ENCODE measurements around the gene AP4M1.

The AP4M1 gene

DNA sequence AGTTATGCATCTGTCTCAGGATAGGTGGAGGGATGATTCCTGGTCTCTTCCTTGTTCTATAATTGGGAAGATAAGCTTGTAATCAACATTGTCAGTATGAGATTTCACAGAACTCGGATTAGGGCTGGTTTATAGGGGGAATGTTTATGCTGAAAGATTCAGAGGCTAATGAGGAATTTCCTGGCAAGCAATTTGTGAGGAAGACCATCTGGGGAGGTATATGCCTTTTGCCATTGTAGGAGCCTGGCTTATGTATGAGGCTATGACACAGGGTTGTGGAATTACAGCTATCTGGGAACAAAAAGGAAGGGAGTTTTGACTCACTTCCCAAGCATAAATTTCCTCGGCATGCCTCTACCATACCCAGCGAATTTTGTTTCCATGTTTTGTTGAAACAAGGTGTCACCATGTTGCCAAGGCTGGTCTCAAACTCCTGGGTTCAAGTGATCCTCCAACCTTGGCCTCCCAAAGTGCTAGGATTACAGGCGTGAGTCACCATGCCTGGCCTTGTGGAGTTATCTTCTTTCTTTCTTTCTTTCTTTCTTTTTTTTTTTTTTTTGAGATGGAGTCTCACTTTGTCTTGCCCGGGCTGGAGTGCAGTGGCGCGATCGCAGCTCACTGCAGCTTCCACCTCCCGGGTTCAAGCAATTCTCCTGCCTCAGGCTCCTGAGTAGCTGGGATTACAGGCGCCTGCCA lies 14.2 kb upstream of the AP4M1 start:
- DNase-seq, result no peak

DNA sequence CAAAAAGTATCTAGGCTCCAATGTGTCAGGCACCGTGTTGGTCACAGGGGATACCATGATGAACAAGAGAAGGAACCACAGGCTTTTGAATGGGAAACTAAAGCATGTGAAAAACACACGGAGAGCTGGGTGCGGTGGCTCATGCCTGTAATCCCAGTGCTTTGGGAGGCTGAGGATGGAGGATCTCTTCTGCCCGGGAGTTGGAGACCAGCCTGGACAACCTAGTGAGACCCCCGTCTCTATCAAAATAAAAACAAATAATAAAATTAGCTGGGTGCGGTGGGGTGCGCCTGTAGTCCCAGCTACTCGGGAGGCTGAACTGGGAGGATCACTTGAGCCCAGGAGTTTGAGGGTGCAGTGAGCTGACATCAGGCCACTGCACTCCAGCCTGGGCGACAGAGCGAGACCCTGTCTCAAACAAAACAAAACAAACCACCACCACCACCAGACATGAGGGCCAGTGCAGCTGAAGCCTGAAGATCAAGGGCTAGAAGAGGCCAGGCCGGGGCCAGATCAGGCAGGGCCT lies 13.3 kb upstream of the AP4M1 start:
- no peak for DNase-seq

DNA sequence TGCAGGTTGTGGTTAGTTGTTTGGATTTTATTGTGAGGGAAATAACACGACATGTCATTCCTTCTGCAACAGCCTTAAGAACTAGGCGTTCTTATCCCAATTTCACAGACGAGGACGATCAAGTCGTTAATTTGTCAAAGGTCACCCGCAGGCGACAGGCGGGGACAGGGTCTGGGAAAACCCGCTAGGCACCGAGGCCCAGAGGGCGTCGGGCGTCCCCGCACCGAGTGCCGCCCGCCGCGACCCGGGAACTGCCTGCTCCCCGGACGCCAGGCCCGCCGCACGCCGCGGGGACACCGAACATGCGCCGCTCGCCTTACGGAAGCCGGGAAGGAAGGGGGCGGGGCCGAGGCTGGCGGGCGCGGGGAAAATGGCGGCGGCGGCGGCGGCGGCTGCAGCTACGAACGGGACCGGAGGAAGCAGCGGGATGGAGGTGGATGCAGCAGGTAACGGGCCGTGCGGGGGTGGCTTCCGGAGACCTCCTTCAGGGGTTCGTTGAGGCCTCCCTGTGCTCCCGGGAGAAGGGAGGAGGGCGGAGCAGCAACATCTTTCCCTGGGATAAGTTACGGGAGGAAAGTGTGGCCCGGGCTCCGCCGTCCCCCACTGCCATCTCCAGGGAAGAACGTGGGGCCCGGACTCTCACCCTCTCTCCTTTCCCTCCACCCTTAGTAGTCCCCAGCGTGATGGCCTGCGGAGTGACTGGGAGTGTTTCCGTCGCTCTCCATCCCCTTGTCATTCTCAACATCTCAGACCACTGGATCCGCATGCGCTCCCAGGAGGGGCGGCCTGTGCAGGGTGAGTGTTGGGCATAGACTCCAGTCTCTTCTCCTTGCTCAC lies 12.6 kb upstream of the AP4M1 start, which contains the start of gene COPS6:
COPS6 (plus strand) TSS at position 349 of the 837 bp plus-strand sequence; CDS start at position 371, 22 bp downstream.
- peak; percentile 79 for DNase-seq

DNA sequence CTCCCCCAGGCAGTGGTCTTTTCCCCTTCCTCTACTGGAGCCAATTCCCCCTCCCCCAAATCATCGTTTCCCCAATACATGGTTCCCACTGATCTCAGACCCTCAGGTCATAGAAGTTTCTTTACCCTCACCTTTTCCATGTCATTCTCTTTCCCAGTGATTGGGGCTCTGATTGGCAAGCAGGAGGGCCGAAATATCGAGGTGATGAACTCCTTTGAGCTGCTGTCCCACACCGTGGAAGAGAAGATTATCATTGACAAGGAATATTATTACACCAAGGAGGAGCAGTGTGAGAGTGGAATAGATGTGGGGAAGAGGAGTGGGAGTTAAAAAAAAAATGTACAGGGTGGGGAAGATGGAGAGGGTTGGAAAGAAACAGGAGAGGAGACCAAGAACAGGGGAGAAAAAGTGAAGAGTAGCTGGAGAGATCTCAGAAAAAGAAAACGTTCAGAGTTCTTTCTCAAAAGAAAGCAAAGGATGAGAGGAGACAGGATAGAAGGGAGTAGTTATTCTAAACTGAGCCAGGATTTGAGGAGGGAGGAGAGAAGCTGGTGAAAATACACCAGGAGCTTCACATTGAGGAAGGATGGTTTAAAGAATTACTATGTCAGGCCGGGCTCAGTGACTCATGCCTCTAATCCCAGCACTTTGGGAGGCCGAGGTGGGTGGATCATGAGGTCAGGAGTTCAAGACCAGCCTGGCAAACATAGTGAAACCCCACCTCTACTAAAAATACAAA lies 11.8 kb upstream of the AP4M1 start:
- no peak for DNase-seq

DNA sequence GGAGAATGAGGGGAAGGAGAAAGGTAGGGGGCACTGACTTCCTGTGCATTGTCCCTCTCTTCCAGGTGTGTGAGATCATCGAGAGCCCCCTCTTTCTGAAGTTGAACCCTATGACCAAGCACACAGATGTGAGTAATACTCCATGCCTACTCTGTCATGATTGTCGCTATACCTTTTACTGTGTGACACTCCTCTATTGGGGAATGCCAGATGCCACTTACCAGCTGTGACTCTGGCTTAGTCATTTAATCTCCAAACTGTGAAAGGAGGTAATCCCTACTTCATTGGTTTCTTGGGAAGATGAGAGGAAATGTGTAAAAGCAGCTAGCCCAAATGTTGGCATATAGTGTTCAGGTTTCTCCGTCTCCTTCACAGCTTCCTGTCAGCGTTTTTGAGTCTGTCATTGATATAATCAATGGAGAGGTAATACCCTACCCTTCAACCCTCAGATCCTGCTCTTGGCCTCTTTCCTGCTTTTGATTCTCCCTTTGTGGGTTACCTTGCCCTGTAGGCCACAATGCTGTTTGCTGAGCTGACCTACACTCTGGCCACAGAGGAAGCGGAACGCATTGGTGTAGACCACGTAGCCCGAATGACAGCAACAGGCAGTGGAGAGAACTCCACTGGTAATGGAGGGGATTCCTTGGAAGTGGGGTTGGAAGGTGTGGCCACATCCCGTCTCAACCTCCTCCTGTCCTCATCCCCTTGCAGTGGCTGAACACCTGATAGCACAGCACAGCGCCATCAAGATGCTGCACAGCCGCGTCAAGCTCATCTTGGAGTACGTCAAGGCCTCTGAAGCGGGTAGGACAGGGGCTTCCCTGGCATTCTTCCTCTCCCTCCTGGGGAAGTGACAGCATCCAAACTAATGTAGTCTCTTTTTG lies 10.7 kb upstream of the AP4M1 start:
- no peak for DNase-seq

DNA sequence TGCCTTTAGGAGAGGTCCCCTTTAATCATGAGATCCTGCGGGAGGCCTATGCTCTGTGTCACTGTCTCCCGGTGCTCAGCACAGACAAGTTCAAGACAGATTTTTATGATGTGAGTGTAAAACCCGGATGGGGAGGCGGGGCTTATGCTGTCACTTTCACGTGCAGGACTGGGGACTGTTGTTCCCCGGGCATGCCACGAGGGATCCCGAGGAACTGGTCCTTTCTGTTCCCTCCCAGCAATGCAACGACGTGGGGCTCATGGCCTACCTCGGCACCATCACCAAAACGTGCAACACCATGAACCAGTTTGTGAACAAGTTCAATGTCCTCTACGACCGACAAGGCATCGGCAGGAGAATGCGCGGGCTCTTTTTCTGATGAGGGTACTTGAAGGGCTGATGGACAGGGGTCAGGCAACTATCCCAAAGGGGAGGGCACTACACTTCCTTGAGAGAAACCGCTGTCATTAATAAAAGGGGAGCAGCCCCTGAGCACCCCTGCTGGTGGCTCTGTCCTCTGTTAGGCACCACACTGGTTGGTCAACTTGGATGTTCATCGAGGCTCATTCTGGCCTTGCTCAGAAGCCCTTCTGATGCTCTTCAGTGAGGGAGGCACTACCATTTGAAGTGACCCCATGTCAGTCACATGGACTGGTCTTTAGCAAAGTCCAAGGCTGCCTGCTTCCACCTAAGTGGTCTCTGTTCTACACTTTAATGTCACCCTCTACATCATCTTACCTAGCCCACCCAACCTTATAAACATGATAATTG lies 9.8 kb upstream of the AP4M1 start:
- no peak for DNase-seq

DNA sequence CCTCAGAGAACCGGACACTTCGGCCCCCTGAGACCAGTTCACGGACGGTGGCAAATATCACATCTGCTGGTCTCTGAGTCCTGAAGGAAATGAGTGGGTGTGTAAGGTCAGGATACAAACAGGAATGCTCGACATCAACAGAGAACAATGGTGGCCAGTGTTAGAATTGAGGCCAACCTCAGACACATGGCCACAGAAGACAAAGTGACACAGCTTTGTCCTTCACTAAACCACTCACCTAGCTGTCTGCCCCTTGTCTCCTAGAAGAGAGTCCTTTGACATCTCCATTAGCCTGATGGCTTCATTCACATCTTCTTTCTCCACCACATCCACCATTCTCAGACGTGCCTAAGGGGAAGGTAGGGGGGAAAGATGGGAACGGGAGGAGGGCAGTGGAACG lies 8.4 kb upstream of the AP4M1 start:
- DNase-seq, result no peak

DNA sequence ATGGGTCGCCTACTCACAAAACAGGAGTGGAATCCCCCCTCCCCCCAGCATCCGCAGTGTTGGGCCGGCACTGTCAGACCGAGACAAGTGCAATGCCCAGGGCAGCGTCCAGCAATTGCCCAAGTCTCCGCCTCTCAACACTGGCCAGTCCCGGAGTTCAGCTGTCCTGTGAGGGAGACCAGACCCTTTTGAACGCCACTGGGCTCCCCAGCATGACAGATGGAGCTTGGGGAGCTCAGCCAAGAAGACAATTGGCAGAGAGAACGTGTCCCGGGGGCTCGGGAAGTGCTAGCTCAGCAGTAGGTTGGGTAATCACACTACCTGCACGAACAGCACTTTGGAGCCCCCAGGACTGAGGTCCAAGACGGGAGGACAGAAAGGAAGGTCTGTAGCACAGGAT lies 7.9 kb upstream of the AP4M1 start:
- no peak for DNase-seq

DNA sequence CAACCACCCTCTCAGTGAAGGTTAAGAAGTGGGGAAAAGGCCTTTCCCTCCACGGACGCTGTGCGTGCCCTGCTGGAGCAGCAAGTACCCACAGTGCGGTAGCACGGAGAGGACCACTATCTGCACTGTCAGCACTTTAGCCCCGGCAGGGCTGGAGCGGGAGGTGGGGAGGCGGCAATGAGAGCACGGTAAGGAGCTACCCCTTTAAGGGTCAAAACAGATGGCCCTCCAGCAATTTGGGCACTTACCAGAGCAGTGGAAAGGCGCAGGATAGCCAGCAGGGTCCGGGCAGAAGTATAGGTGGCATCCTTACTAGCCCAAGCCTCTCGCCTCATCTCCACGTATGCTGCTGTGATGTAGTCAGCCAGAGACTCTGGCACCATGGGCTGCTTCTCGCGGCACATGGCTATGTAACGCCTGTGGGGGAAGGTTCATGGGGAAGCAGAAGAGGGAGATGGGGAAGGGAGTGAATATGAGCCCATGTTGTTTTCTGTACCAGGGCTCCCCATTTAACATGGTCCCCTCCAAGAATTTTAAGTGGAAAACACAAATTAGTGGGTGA lies 7.4 kb upstream of the AP4M1 start:
- no peak for DNase-seq

DNA sequence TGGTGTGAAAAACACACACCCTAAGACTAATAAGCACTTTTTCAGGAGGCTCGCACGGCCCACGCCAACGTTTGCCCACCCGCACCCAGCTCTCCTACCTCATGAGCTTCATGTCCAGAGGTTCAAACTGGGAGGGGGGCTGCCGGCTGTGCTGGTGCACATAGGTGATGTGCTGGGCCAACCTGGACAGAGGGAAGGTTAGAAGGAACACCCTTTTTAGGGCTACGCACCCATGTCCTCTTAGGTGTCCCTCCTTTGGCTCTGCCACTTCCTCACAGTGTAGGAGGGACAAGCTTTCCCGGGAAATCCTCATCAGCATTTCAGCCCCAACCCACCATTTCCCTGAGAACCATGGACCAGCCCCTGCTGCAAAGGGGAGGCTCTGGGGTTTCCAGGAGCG lies 6.2 kb upstream of the AP4M1 start:
- DNase-seq, result no peak

DNA sequence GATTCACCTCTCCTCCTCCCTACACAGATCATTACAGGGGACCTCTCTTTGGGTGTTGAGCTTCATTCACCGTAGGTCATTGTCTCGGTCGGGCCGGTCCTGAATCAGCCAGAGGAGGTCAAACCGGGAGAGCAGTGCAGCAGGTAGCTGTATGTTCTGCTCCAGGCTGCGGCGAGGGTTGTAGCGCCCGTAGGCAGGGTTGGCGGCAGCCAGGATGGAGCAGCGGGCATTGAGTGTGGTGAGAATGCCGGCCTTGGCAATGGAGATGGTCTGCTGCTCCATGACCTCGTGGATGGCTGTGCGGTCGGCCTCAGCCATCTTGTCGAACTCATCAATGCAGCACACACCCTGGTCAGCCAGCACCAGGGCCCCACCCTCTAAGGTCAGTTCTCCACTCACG lies 5.7 kb upstream of the AP4M1 start:
- no peak for DNase-seq

DNA sequence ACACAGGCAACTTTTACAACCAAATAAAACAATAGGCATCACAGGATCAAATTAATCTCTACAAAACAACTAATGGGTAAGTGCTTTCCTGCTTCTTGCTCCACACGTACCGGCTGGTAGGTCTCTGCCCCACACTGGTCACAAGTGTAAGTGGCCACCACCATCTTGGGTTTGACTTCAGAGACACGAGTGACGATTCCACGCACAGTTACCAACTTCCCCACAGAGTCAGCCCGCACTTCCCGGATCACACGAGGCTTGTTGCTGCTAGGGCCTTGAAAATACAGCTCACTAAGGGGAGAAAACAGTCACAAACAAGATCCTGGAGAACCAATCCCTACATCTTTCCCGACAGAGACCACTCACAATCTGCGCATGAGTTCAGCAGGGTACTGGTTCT lies 2.5 kb upstream of the AP4M1 start:
- DNase-seq, result no peak

DNA sequence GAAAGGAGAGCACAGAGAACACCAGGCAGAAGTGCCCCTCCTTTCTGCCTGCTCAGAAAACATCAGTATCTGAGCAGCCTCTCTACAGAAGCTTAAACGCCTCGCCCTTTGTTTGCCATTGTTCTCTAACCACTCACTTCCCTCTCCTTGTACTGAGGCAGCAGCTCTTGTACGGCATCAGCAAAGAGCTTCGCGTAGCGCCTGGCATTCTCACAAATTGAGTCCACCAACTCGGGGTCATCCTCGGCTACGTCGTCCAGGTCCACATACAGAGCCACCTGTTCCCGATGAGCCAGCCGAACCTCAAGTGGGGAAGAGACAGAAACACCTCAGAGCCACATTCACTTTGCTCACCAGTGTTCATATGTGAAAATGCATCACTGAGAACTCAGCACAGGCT lies 2.0 kb upstream of the AP4M1 start:
- DNase-seq, result no peak

DNA sequence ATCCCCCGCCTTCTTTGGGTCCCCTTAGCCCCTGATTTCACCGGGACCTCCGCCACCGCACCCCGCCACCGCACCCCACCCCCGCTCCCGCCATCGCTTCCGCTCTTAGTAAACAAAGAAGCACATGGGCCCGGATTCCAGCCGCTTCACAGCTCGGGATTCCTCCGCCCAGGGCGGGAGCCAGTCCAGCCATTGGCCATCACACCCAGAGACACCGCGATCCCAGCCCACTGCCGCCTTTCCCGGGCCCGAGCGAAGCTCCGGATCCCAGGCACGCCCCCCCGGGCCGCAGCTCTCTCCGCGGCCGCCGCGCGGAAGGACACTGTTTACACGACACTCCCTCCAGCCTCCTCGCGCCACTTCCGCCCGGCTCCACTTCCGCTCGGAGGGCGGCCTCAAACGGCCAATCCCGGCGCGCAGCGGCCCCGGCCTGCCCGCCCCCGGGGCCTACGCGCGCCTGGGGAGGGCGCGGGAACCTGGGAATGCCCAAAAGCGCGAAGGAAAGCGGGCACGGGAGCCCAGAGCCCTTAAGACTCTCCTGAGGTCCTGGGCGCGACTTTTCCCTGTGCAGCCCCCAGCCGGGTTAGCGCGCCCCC lies 925 bp upstream of the AP4M1 start:
- DNase-seq, result peak; percentile 83

DNA sequence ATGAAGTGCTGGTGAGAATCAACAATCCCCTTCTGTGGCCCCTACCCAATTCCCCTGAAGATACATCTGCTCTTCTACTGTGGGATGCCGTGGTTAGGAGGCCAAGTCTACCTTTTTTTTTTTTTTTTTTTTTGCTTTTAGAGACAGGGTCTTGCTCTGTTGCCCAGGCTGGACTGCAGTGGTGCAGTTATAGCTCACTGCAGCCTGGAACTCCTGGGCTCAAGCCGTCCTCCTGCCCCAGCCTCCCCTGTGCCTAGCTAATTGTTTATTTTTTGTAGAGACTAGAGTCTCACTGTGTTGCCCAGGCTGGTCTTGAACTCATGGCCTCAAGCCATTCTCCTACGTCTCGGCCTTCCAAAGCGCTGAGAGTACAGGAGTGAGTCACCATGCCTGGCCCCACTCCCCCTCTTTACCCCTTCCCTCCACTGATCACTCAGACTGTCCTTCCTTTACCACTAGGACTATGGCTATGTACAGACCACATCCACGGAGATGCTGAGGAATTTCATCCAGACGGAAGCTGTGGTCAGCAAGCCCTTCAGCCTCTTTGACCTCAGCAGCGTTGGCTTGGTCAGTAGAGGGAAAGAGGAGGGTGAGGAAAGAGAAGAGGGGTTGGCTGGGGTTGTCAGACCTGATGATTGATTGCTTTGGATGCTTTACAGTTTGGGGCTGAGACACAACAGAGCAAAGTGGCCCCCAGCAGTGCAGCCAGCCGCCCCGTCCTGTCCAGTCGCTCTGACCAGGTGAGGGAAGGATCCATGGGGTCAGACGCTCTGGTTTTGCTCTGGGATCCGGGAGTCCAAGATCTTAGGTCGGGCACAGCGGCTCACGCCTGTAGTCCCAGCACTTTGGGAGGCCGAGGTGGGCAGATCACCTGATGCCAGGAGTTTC lies 1.8 kb downstream of the AP4M1 start:
- no peak for DNase-seq

DNA sequence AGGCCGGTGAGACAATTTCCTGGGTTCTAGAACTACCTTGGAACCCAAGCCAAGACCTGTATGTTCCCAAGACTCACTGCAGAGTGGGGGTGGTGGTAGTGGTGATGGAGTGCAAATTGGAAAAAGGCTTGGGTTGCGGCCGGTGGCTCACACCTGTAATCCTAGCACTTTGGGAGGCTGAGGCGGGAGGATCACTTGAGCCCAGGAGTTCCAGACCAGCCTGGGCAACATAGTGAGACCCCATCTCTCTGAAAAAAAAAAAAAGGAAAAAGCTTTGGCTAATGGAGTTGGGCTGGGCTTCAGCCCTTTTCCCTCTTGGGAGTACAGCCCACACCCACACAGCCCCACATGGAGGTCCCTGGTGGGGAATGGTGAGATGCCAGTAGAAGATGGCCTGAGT lies 4.1 kb downstream of the AP4M1 start:
- DNase-seq, result no peak

DNA sequence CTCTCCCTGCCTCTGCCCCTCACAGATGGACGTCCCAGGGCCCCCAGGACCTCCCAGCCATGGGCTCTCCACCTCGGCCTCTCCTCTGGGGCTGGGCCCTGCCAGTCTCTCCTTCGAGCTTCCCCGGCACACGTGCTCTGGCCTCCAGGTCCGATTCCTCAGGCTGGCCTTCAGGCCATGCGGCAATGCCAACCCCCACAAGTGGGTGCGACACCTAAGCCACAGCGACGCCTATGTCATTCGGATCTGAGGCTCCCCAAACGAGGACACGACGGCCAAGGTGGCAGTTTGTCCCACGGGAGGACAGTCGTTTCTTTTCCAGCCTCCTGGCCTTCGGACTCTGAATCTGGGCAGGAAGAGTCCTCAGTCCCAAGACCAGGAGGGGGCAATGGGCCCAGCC lies 5.2 kb downstream of the AP4M1 start:
- DNase-seq, result no peak

DNA sequence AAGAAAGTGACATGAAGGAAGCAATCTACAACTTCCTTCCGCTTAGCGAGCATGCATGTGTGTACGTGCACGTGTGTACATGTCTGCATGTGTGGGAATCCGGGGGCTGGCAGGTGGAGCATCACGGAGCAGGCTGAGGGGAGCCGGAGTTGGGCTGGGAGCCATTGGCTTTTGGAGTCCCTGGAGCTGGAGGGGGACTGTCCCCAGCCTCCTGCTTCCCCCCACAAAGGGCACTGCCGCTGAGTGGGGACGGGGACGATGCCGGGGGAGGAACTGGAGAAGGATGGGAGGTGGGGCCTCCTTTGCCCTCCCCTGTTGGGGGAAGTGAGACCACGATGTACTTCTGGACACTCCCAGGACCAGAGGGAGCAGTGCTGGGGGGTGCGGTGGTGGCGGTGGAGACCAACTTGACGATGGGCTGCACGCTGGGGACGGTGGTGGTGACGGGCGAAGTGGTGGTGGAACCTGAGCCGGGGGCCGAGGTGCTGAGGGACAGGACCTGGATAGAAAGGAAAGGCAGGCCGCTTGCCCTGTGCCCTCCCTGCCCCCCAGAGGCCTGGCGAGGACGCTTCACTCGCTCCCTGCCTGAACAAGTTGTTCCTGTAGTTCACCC lies 5.8 kb downstream of the AP4M1 start:
- DNase-seq, result no peak

DNA sequence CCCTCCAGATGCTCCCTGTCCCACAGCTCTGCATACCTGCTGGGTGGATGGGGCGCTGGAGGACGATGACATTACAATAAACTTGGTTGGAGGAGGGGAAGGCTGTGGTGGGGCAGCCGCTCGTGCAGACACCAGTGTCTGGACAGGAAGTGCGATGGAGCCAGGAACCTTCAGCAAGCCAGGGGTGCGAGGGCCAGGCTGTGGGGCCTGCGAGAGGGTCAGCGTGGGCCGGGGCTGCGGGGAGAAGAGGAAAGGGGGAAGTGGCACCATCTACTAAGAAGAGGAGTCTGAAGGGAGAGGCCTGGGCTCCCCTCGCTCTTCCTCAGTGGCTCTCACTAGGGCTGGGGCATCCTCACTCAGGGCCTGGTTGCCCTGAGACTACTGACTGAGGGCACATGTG lies 6.4 kb downstream of the AP4M1 start:
- DNase-seq, result no peak
